ENCODE measurements around the gene CALML4.
"Not testable (repeated sequence)": the region's sequence is repeated elsewhere in the genome, so short reads cannot be mapped to it uniquely, and the experiment has no call there.

The CALML4 gene

GRCh38 chr15:68204776-68205557 lies at the start of gene CALML4:
Gene CALML4, minus strand, starts transcription at chr15:68205332. Its CDS starts 85 bp downstream, at chr15:68205247.
- DNase-seq: peak in 1 of 2 donors; percentile 34

GRCh38 chr15:68252925-68253534 lies 47.9 kb upstream of the CALML4 start:
- DNase-seq: peak in 1 of 2 donors; percentile 87

GRCh38 chr15:68249058-68249713 lies 44.1 kb upstream of the CALML4 start:
- DNase-seq: no peak

GRCh38 chr15:68244235-68244634 lies 39.1 kb upstream of the CALML4 start:
- DNase-seq: no peak

- no peak for DNase-seq
Measured at GRCh38 chr15:68241088-68241935, 36.2 kb upstream of the CALML4 start.

- no peak for DNase-seq
Measured at GRCh38 chr15:68239025-68239424, 33.9 kb upstream of the CALML4 start.

- DNase-seq: no peak
Measured at GRCh38 chr15:68235022-68235421, 29.9 kb upstream of the CALML4 start.

- not testable (repeated sequence) for DNase-seq
Measured at GRCh38 chr15:68234520-68234919, 29.4 kb upstream of the CALML4 start.

GRCh38 chr15:68234060-68234459 lies 28.9 kb upstream of the CALML4 start:
- DNase-seq: no peak

GRCh38 chr15:68232937-68233336 lies 27.8 kb upstream of the CALML4 start:
- DNase-seq: no peak

GRCh38 chr15:68232449-68232848 lies 27.3 kb upstream of the CALML4 start:
- no peak for DNase-seq

- DNase-seq: no peak
Measured at GRCh38 chr15:68231102-68231818, 26.1 kb upstream of the CALML4 start.

GRCh38 chr15:68230157-68231100 lies 25.3 kb upstream of the CALML4 start:
- DNase-seq: no peak

- DNase-seq: peak; percentile 82 to 85
Measured at GRCh38 chr15:68229386-68230156, 24.4 kb upstream of the CALML4 start, which contains the start of gene CLN6. Gene CLN6, minus strand, starts transcription at chr15:68229728. Its CDS starts 144 bp downstream, at chr15:68229584.

GRCh38 chr15:68228971-68229385 lies 23.8 kb upstream of the CALML4 start:
- no peak for DNase-seq

- DNase-seq: no peak
Measured at GRCh38 chr15:68228143-68228970, 23.2 kb upstream of the CALML4 start.

- no peak for DNase-seq
Measured at GRCh38 chr15:68227643-68228142, 22.6 kb upstream of the CALML4 start.

GRCh38 chr15:68225442-68225841 lies 20.3 kb upstream of the CALML4 start:
- DNase-seq: not testable (repeated sequence)

All from hippocampal formation (tissue), 2 donors.